ENCODE data around the gene CPT1B. TPM values are rescaled to one million over a fixed set of nuclear protein-coding genes. Genes with fewer than 3 reads are reported as not detected.

CPT1B gene
- total RNA-seq, 2 donors from 2014 or later = 83.5 to 105 TPM

DNA sequence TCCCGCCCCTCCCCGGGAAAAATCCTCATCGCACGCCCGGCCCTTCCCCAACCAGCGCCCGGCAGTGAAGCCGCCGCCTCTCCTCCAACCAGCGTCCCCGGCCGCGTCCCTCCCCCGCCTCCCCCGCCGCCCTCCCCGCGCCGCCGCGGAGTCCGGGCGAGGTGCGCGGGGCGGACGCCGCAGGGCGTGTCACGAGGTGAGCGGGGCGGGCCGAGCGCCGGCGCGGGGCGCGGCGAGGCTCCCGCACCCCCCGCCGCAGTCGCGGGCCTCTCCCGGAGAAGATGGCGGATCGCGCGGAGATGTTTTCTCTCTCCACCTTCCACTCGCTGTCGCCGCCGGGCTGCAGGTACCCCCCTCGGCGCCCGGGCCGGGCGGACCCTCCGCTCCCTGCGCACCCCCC is 22.3 kb upstream of the CPT1B start, which contains the start of gene MAPK8IP2:
TSS of gene MAPK8IP2 (plus strand) at position 256 of the 400 bp plus-strand sequence. CDS start at position 282, 26 bp downstream.
- H3K4me1 Mint-ChIP-seq = no peaks in the 10 kb centered on the region
- WGBS, 2 experiments (ENCODE audit: insufficient coverage in 1 of 2, insufficient read length in 1 of 2) = 1% methylated on average over 58 of the region's 61 CpGs; no CpG with 5 or more reads in 1 of the 2 experiments

DNA sequence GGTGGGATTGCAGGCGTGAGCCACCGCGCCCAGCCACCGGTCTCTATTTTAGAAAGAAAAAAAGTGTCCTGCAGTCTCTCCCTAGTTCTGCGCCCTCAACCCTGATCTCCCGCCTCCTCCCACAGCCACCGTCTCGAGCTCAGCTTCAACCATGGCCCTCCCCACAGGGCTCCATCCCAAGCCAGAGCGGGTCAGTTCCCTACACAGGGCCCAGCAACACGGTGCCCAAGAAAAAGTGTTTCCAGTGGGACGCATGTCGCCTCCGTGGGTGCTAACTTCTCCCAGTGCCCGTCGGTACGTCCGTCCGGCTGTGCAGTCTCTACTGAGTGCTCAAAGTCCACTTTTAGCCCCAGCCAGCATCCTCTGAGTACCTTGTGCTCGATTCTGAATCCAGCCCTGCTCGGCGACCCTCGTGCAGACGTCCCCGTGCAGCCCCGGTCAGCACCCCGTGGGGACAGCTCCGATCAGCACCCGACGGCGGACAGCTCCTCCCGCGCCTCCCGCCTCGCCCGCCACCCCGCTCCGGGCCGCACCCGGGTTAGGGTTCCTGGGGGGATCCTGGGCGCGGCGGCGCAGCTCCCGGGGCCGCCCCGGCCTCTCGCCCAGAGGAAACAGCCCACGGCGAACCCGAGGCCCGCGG is 21.7 kb upstream of the CPT1B start:
- TF ChIP-seq, protein P1, sequence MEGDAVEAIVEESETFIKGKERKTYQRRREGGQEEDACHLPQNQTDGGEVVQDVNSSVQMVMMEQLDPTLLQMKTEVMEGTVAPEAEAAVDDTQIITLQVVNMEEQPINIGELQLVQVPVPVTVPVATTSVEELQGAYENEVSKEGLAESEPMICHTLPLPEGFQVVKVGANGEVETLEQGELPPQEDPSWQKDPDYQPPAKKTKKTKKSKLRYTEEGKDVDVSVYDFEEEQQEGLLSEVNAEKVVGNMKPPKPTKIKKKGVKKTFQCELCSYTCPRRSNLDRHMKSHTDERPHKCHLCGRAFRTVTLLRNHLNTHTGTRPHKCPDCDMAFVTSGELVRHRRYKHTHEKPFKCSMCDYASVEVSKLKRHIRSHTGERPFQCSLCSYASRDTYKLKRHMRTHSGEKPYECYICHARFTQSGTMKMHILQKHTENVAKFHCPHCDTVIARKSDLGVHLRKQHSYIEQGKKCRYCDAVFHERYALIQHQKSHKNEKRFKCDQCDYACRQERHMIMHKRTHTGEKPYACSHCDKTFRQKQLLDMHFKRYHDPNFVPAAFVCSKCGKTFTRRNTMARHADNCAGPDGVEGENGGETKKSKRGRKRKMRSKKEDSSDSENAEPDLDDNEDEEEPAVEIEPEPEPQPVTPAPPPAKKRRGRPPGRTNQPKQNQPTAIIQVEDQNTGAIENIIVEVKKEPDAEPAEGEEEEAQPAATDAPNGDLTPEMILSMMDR (conservative IDR thresholded peaks at IDR 0.05) = no peak
- H3K36me3 ChIP-seq (ENCODE audit: control insufficient read depth, insufficient read depth, low read length) = no peaks in the 10 kb centered on the region
- no peak overlapping the region for H3K27ac Mint-ChIP-seq
- H3K36me3 Mint-ChIP-seq (ENCODE audit: low read depth) = no peaks in the 10 kb centered on the region
- peak overlapping the region; percentile 45 for H3K4me3 Mint-ChIP-seq
- H3K27me3 Mint-ChIP-seq (ENCODE audit: insufficient read depth) = peaks cover 83% of the 10 kb centered on the region
- no peak overlapping the region for H3K4me3 ChIP-seq (ENCODE audit: low read length)
- WGBS, 2 experiments (ENCODE audit: insufficient coverage in 1 of 2, insufficient read length in 1 of 2) = 20 to 30% methylated on average over 20 to 52 of the region's 52 CpGs
- H3K9me3 ChIP-seq (ENCODE audit: control insufficient read depth, low read length) = no peaks in the 10 kb centered on the region
- DNase-seq = peak; percentile 91
- H3K27ac ChIP-seq (ENCODE audit: low read depth, low read length) = no peak overlapping the region
- no peaks in the 10 kb centered on the region for H3K4me1 Mint-ChIP-seq
- peaks cover 83% of the 10 kb centered on the region for H3K27me3 ChIP-seq (ENCODE audit: control insufficient read depth, insufficient read depth, low read length, poor library complexity, severe bottlenecking)
- no peaks in the 10 kb centered on the region for H3K4me1 ChIP-seq (ENCODE audit: control insufficient read depth, insufficient read depth, low read length)
- no peak overlapping the region for H3K9ac ChIP-seq (ENCODE audit: extremely low read depth, low read length, poor library complexity, severe bottlenecking)
- H3K9me3 Mint-ChIP-seq = no peaks in the 10 kb centered on the region

More for the DNA sequence above, 22.3 kb upstream of the CPT1B start, which contains the start of gene MAPK8IP2:
- Histone ChIP-seq H3K36me3 (ENCODE audit: control insufficient read depth, insufficient read depth, low read length) (no peaks in the 10 kb centered on the region), H3K4me1 (ENCODE audit: control insufficient read depth, insufficient read depth, low read length) (no peaks in the 10 kb centered on the region), H3K9me3 (ENCODE audit: control insufficient read depth, low read length) (no peaks in the 10 kb centered on the region), H3K27ac (ENCODE audit: low read depth, low read length) (peak within 1 kb of the TSS; percentile 32), H3K4me3 (ENCODE audit: low read length) (no peak within 1 kb of the TSS), H3K9ac (ENCODE audit: extremely low read depth, low read length, poor library complexity, severe bottlenecking) (no peak within 1 kb of the TSS), H3K27me3 (ENCODE audit: control insufficient read depth, insufficient read depth, low read length, poor library complexity, severe bottlenecking) (peaks cover 85% of the 10 kb centered on the region)
- peak; percentile 55 for DNase-seq
- H3K27me3 Mint-ChIP-seq (ENCODE audit: insufficient read depth) = peaks cover 87% of the 10 kb centered on the region
- TF ChIP-seq, protein P1 (conservative IDR thresholded peaks at IDR 0.05) = no peak
- no peaks in the 10 kb centered on the region for H3K36me3 Mint-ChIP-seq (ENCODE audit: low read depth)
- H3K27ac Mint-ChIP-seq = no peak within 1 kb of the TSS
- peak within 1 kb of the TSS; percentile 46 for H3K4me3 Mint-ChIP-seq
- H3K9me3 Mint-ChIP-seq = no peaks in the 10 kb centered on the region

DNA sequence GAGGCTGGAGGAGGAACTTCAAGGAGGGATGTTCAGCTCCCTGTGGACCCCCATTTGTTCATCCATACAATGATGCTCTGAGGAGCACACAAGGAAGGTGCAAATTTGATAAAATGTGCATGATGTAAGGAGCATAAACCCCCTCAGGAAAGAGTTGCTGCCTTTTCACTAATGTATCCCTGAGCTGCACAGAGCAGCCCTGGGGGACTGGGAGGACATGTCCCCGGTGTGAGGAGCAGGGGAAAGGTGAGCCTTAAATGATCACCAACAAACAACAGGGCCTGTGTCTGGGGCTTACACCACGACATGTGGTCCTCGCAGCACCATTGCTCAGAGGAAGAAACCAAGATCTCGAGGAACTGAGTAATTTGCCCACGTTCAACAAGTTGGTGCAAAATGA is 18.9 kb upstream of the CPT1B start:
- TF ChIP-seq, protein P1 (conservative IDR thresholded peaks at IDR 0.05) = no peak
- H3K4me3 Mint-ChIP-seq = no peak overlapping the region

More for the DNA sequence above, 18.9 kb upstream of the CPT1B start:
- H3K27me3 Mint-ChIP-seq (ENCODE audit: insufficient read depth) = peaks cover 62% of the 10 kb centered on the region
- H3K27me3 ChIP-seq (ENCODE audit: control insufficient read depth, insufficient read depth, low read length, poor library complexity, severe bottlenecking) = peaks cover 56% of the 10 kb centered on the region
- H3K9ac ChIP-seq (ENCODE audit: extremely low read depth, low read length, poor library complexity, severe bottlenecking) = no peak overlapping the region
- H3K9me3 Mint-ChIP-seq = no peaks in the 10 kb centered on the region
- H3K4me1 Mint-ChIP-seq = no peaks in the 10 kb centered on the region
- H3K36me3 Mint-ChIP-seq (ENCODE audit: low read depth) = no peaks in the 10 kb centered on the region
- 82 to 94% methylated on average over 5 of the region's 5 CpGs for WGBS, 2 experiments (ENCODE audit: insufficient coverage in 1 of 2, insufficient read length in 1 of 2)
- H3K36me3 ChIP-seq (ENCODE audit: control insufficient read depth, insufficient read depth, low read length) = no peaks in the 10 kb centered on the region
- no peaks in the 10 kb centered on the region for H3K4me1 ChIP-seq (ENCODE audit: control insufficient read depth, insufficient read depth, low read length)
- H3K4me3 ChIP-seq (ENCODE audit: low read length) = no peak overlapping the region
- no peaks in the 10 kb centered on the region for H3K9me3 ChIP-seq (ENCODE audit: control insufficient read depth, low read length)
- no peak for DNase-seq
- H3K27ac Mint-ChIP-seq = no peak overlapping the region
- H3K27ac ChIP-seq (ENCODE audit: low read depth, low read length) = no peak overlapping the region

Data from endodermal cell (in vitro differentiated cells).